Measurements from ENCODE around the gene CNKSR2. TPM values are rescaled to one million over a fixed set of nuclear protein-coding genes. Genes with fewer than 3 reads are reported as not detected.

CNKSR2 gene
- total RNA-seq, 4 donors from 2014 or later = 4.1 to 17.6 (median 8.4) TPM

DNA sequence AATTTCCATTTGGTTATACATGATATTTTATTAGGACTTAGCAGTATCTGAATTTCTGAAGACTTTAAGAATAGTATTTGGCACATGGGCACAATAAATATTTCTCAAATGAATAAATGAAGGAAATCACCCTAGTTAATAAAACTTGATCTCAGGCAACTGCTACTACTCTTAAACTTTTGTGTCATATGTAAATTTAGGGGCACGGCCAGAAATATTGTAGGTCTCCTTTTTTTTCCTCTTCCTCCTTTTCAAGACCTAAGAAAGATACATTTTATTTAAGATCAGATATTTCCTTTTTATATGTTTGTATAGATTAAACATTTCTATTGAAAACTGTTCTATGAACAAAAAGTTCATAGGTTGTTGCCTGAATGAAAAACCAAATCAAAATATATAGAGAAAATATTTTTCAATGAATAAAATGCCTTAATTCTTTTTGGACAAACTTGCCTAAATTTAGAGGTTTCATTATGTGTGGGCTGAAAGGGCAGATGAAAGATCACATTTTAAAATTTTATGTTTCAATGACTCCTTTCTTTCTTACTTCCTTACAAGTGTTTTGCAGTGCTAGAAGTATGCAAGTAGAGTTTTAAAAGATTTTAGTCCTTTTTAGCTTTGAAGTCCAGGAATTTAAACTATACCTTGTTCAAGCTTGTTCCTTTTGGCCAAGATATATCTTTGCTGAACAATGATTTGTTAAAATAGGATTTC is 26.3 kb downstream of the CNKSR2 start:
- TF ChIP-seq, protein P1, sequence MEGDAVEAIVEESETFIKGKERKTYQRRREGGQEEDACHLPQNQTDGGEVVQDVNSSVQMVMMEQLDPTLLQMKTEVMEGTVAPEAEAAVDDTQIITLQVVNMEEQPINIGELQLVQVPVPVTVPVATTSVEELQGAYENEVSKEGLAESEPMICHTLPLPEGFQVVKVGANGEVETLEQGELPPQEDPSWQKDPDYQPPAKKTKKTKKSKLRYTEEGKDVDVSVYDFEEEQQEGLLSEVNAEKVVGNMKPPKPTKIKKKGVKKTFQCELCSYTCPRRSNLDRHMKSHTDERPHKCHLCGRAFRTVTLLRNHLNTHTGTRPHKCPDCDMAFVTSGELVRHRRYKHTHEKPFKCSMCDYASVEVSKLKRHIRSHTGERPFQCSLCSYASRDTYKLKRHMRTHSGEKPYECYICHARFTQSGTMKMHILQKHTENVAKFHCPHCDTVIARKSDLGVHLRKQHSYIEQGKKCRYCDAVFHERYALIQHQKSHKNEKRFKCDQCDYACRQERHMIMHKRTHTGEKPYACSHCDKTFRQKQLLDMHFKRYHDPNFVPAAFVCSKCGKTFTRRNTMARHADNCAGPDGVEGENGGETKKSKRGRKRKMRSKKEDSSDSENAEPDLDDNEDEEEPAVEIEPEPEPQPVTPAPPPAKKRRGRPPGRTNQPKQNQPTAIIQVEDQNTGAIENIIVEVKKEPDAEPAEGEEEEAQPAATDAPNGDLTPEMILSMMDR (IDR thresholded peaks at IDR 0.05; ENCODE audit: low read depth) = no peak

DNA sequence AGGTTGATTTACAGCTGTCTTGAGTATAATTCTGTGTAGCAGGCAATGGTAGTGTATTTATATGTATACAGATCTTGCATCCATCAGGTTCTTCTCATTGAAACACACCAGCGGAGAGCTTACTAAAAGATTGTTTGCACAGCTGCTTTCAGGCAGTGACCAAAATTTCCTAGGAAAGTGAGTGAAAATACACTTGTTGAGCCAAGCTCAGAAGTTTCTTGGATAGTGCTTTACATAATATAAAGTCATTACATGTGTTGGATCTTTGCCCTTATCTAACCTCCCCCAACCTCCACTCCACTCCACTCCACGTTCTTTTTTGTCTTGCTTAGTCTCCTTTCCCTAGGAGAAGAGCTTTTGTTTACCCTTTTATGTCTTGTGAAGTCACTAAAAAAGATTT is 34.1 kb downstream of the CNKSR2 start:
- TF ChIP-seq, protein P1 (IDR thresholded peaks at IDR 0.05; ENCODE audit: low read depth) = no peak

DNA sequence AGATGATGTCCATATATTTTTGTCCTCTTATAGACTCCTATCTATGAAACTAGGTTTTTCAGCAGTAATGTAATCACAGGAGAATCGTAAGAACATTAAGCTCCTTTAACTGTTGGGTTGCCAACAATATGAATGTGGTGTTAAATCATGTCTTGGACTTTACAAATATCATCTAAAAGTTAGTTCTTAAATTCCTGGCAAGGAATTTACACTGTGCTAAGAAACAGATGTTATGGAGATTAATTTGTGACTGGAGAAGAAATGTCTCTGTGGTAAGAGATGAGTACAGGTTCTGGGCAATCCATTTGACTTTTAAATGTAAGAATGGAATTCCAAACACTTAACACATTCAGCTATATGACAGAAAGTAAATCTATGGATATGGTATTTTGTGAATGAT is 34.6 kb downstream of the CNKSR2 start:
- TF ChIP-seq, protein P1 (IDR thresholded peaks at IDR 0.05; ENCODE audit: low read depth) = no peak

DNA sequence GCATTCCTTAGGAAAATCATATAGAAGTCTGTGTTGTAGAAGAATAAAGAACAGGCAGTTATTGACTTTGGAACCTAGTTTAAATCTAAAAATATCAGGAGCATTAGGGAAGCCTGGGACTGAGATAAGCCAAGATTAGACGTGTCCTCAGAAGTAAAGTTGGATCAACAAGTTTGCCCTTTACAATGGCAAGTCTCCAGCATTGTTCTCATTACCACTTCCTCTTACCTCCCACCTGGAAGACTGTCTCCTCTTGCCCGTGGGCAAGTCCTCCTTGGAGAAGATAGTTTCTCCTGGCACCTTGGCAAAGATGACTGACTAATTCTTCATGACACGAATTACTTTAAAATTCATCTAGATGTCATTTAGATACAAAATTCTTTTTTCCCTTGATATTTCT is 37.8 kb downstream of the CNKSR2 start:
- TF ChIP-seq, protein P1 (IDR thresholded peaks at IDR 0.05; ENCODE audit: low read depth) = no peak

DNA sequence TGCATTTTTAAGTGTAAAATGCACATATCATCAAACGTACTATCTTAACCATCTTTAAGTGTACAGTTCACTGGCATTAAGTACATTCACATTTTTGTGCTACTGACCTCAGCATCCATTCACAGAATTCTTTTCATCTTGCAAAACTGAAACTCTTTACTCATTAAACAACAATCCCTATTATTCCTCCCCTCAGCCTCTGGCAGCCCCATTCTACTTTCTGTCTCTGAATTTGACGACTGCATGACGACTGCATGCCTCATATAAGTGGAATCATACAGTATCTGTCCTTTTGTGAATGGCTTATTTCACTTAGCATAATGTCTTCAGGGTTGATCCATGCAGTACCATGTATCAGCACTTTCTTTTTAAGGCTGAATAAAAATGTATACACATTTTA is 38.7 kb downstream of the CNKSR2 start:
- TF ChIP-seq, protein P1 (IDR thresholded peaks at IDR 0.05; ENCODE audit: low read depth) = no peak

DNA sequence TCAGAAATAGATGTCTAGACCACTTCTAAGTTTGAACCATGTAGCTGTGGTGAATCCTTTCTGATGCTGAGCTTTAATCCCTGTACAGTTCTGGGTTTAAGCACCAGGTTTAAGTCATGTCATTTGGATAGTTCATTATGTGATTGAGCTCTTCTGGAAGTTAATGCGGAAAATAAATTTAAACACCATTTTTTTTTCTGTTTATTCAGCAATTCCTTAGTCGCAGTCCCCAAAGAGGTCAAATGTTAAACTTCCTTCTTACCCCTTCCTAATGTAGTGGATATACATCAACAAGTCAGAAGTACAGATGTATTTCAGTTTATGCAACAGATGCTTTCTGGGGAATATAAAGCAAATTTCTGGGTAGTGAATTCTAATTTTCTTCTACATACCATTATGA is 52.9 kb downstream of the CNKSR2 start:
- TF ChIP-seq, protein P1 (IDR thresholded peaks at IDR 0.05; ENCODE audit: low read depth) = no peak

DNA sequence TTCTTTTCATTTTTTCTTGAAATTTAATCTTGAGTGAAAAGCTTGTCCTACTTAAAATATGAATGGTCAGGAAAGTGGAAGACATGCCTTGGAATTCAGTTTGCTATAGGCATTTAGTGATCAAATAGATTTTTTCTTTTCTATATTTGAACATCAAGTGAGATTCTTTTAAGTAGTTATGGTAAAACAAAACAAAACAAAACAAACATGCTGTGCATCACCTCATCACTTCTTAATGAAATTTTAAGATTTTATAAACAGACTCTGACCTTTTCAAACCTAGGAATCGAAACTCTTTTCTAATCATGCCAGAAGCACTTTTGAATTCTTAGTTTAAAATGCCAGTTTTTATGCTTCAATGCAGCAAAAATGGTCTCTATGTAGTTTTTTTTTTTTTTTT is 62.8 kb downstream of the CNKSR2 start:
- TF ChIP-seq, protein P1 (IDR thresholded peaks at IDR 0.05; ENCODE audit: low read depth) = no peak
